Activated T-helper 9 cell treated with anti-CD3 and anti-CD28 coated beads, Interleukin-2, amount 50 U/mL, for 16 hours (primary cell): ENCODE measurements around the gene OVCH1.
"Not testable (repeated sequence)": the region's sequence is repeated elsewhere in the genome, so short reads cannot be mapped to it uniquely, and the experiment has no call there.

ENCODE experiments used
- DNase-seq: peaks from one replicate; pipeline ENCODE4 v3.0.0-alpha.2; 2020; ENCODE audit warnings: low read depth

The OVCH1 gene

GRCh38 chr12:29492891-29493290 is 4.6 kb downstream of the OVCH1 start:
- no peak for DNase-seq

GRCh38 chr12:29486972-29487371 is 10.5 kb downstream of the OVCH1 start:
- no peak for DNase-seq

DNA sequence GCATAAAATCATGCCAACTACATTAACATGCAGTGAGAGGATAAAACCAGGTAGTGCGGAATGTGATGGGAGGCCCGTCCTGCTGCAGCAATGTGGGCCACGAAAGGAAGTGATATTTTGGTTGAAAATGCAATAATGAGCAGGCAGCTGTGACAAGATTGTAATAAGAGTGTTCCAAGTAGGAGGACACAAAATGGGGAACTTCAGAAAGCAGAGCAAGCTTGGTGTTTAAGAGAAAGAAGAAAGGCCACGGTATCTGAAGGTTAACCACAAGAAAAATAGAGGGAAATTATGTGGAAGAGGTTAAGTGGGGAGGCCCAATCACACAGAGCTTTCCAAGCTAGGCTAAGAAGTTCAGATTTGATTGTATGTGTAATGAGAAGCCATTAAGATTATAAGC is 34.3 kb downstream of the OVCH1 start:
- no peak for DNase-seq

- no peak for DNase-seq
Observed at GRCh38 chr12:29460082-29460481, 37.4 kb downstream of the OVCH1 start.

DNA sequence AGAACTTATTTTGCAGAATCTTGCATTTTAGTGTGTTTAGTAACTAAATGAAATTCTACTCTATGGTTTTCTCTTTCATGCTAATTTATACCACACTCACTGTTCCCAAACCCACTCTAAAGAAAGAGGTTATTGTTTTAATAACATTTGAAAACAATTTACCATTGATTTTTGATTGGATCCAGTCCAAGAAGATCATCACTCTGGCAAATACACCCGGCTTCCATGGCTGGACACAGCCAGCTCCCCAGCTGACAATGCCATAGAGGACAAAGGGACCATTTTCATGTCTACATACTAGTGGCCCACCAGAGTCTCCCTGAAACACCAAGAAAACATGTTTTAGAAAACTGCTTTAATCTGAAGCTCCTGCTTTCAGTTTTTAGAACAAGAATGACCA is 42.4 kb downstream of the OVCH1 start:
- DNase-seq = no peak

DNA sequence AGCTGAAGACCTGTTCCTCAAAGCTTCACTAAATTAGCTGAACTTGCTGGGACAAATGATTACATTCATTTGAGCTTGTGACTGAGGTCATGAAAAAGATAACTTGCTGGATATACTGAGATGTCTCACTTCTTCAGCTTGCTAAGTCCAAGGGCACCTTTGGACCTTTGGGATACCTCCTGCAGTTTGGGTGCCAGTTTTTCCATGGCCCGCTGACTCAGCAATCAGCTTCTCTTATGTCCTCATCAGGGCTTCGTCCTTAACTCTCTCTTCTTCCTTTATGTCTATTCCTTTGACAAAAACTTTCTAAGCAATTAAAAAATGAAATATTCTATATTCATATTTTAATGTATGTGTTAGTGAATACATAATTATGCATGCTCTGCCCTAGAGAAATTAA is 45.6 kb downstream of the OVCH1 start:
- DNase-seq = no peak

GRCh38 chr12:29448157-29448556 is 49.3 kb downstream of the OVCH1 start:
- no peak for DNase-seq

DNA sequence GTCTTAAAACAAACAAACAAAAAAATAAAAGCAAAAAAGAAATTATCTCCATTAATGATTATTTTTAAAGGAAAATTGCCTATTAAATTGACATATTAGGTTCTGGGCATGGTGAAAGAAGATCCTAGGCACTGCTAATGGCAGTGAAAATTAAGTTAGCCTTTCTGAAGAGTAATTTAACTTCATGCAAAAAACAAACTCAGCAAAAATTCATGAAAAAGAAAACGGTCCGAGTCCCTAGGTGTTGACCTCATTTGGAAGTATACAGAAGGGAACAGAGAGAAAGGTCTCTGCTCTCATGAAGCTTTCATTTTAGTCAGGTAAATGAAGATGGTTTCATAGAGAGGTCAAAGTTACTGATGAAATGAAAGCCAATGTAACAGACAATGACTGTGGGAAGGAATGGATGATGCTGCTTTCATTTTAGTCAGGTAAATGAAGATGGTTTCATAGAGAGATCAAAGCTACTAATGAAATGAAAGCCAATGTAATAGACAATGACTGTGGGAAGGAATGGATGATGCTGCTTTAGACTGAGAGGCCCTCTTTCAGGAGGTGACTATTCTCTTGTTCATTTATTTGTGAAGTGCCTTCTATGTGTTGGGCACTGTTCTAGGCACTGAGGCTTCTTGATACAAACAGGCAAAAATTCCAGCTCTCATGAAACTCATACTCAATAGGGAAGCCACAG is 50.1 kb downstream of the OVCH1 start:
- DNase-seq = no peak

DNA sequence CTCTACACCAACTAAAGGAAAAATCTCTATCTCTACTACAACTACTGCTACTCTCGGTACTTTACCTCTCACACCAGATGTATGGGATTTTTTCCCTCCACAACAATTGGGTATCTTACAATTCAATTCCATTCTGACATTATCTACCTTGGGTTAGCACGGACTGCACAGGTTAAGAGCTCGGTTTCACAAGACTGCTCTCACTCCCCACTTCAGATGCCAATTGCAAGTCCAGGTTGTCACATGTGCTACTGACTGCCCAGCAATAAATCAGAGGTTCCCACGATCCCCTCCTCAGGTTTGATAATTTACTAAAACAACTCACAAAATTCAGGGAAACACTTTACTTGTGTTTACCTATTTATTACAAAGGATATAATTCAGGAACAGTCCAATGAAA is 58.0 kb downstream of the OVCH1 start:
- no peak for DNase-seq

DNA sequence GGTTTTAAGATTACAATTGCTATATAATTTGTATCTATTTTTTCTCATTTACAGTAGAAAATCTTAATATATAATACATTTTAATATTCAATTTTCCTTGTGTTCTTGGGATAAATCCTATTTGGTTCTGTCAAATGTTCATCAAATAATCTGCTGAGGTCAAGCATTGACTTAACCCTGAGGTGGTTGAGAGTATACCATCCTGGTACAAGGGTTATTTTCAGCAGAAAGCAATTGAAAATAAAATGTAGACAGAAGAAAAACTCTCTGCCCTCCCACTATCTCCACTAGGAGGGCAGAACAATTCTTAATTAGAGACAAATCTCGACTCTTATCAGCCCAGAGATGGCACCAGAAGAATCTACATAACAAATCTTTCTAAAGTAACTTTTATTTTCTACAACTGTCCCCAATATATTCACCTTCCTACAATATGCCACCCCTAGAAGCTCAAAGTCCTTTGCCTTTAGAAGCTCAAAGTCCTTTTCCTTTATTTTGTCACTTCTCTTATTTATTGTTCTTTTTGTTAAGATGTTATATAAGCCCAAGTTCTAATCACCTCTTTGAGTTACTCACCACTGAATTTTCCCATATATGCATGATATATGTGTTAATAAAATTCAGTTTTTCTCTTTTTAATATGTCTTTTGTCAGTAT is 58.6 kb downstream of the OVCH1 start:
- DNase-seq = no peak

DNA sequence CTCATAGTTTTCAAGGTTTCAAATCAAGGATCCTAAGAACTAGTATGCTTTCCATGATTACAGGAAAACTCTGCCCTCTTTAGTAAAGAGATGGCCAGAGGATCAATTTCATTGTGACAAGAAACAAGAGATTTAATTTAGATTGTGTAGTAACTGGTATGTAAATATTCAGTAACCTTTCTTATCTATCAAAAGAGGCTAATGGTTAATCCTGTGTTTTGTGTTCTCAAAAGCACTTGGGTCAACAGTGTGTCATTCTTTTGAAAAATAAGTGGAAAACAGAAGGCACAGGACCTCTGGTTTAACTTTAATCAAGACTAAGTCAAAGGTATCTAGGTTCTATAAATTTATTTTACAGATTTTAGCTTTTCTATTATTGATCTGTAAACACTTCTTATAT is 59.9 kb downstream of the OVCH1 start:
- DNase-seq = no peak

- DNase-seq = not testable (repeated sequence)
Observed at GRCh38 chr12:29436815-29437214, 60.7 kb downstream of the OVCH1 start.

DNA sequence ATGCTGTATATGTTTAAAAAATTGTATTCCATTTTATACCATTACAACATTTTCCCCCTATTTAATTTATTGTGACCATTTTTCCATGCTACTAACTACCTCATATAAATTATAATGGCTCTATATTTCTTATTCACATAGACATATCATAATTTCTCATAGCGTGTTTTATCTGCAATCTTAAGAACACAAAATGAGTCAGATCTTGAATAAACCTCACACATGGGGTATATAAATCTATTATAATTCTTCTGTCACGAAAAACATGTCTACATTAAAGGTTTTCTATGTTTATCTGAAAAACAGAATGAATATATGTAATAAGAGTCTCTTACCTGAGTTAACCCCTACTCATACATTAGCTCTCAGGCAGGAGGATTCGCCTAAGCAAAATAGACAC is 66.0 kb downstream of the OVCH1 start:
- DNase-seq = no peak

GRCh38 chr12:29430716-29431044 is 66.8 kb downstream of the OVCH1 start:
- DNase-seq = no peak

GRCh38 chr12:29429999-29430715 is 67.3 kb downstream of the OVCH1 start:
- DNase-seq = no peak

DNA sequence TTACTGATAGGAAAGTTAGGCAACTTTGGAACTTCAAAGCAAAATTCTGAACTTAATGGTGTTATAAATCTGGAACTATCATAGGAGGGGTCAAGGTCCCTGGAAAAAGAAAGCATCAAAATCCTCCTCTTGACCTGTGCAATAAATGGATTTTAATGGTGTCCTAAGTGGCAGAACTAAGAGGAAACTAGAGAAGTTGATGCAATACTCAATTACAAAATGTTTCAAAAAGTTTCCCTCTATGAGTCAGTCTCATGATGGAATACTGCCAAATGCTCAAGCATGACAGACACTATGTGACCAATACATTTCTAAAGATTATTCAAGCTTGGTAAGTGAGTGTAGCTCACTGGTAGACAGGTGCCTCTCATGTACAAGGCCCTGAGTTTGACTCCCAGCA is 68.9 kb downstream of the OVCH1 start:
- no peak for DNase-seq

DNA sequence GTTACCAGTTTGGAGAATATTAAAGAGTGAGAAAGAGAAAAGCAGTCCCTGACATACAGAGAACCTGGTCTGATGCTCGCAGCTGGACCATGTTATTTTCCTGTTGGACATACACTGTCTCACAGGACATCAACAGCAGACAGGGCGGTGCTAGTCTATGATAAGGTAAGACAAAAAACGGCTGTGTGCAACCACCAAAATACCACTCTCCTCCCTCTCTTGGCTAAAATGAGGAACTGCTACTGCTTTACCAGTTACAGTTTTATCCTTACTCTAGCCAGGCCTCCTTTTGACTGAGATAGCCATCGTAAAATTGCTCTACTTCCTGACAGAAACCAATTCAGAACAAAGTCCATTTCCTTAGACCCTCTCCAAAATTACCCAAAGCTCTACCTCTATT is 69.5 kb downstream of the OVCH1 start:
- no peak for DNase-seq

GRCh38 chr12:29426498-29426897 is 71.0 kb downstream of the OVCH1 start:
- no peak for DNase-seq

- DNase-seq = no peak
Observed at GRCh38 chr12:29425722-29426121, 71.8 kb downstream of the OVCH1 start.

GRCh38 chr12:29416748-29417147 is 80.7 kb downstream of the OVCH1 start:
- no peak for DNase-seq

DNA sequence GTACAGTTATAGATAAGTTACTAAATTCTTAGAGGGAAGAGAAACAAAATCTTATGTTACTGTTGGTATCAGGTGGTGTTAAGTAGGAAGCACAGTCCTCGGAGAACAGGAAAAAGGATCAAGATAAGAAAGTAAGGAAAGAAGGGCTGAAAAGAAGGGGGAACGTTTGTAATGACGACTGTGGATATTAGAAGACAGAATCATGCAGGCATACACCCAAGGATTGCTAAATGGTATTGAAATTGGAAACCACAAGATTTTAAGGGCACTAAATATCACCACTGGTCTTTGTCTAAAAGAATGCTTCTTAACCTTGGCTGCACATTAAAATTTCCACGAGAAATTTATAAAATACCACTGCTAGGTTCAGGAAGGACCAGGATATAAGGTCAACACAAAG is 82.4 kb downstream of the OVCH1 start:
- no peak for DNase-seq

- no peak for DNase-seq
Observed at GRCh38 chr12:29414368-29414767, 83.1 kb downstream of the OVCH1 start.

- no peak for DNase-seq
Observed at GRCh38 chr12:29405561-29405960, 91.9 kb downstream of the OVCH1 start.

DNA sequence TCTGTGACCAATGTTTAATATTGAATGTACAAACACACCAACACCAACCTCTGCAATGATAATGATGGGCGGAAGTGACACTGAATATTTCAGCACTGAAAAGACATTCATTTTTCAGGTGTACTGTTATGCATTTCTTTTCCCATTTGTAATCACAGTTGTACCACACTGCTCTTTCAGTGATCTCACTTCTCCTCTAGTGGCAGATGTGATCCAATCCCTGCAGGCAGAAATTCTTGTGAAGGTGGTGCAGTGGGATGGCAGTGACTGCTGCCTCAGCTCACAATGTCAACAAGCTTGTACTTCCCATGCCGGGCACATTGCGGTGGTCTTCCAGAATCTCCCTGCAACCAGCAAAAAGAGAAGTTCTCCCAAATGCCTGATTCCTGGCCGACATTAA is 93.5 kb downstream of the OVCH1 start:
- no peak for DNase-seq
